ENCODE data around the gene PML.

- TF ChIP-seq CTCF (IDR thresholded peaks at IDR 0.05; ENCODE audit: poor library complexity) (no peak), EZH2phosphoT487 (IDR thresholded peaks at IDR 0.05; ENCODE audit: low read depth, severe bottlenecking, unreplicated experiment) (no peak)
These were observed 2.0 kb upstream of the PML start for GRCh38 chr15:73992594-73992898.

All from hepatocyte (in vitro differentiated cells).